Stimulated activated naive CD4-positive, alpha-beta T cell treated with Interleukin-2 at 50 U/mL for 16 hours (primary cell): ENCODE data around the gene TRAF3IP1.
"Not testable (repeated sequence)": the region's sequence is repeated elsewhere in the genome, so short reads cannot be mapped to it uniquely, and the experiment has no call there.

Source experiments
- DNase-seq: peaks from one replicate; lab custom pipeline; 2025; lab: John Stamatoyannopoulos, UW

The TRAF3IP1 gene

GRCh38 chr2:238380785-238381184 lies 60.5 kb downstream of the TRAF3IP1 start:
- DNase-seq = no peak

DNA sequence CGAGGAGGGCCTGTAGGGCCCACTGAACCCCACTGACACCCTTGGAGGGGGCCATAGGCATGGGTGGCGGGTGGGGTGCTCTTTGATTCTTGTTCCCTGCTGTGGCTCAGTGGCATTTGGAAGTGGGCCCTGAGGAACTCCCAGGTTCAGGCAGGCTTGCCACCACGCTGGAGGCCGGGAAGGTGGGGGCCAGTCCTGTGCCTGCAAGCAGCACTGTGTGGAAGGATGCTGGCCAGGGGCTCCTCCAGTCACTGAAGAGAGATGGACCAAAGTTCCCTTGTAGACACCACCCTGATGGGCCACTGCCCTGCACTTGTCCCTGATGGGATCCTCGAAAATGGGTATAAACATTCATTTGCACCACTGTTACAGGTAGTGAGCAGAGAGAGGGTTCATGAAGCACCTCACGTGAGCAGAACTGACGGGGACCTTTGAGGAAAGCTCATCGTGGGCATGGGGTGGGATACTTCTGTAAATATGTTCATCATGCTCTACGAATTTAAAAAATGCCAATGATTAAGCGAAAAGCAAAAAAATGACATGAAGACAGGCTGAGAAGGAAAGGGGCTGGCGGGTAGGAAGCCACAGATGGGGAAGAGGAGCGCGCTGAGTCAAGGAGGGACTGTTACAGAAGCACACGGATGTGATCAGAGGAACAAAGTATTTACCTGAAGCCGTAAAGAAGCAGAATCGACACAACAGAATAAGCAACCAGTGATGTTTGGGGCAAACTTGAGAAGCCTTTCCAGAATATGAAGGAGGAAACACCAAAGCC lies 61.2 kb downstream of the TRAF3IP1 start:
- no peak for DNase-seq

DNA sequence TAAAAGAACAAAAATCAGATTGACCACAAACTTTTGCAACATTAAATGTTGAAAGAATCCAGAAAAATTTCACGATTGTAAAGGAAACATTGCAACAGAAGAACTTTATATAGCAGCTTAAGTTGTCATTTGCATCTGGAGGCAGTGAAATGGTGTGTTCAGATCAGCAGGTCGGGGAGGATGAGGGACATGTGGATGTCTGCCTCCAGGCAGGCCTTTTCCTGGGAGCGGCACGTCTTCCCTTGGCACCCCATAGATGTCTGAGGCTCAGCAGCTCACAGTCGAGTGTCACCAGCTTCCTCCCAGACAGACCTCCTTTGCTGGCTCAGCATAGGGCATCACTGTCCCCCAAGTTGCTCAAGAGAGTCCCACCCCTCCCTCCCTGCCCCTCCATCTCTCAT lies 62.1 kb downstream of the TRAF3IP1 start:
- no peak for DNase-seq

DNA sequence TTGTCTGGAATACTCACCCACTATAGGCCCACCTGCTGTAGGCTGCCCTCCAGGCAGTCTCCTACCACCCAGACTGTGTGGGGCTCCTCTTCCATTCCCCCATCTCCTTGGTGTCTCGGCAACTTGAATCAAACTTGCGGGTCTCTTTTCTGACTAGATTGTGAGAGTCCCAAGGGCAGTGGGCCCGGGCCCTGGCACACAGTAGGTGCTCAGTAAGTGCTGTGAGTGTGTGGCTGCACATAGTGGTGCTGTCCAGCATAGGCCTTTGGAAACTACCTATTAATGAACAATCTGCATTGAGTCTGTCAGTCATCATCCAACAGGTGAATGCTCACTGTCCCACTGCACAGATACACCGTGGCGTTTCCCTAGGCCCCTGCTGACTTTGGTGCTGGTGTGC lies 62.8 kb downstream of the TRAF3IP1 start:
- no peak for DNase-seq

GRCh38 chr2:238383743-238384380 lies 63.5 kb downstream of the TRAF3IP1 start:
- no peak for DNase-seq

- no peak for DNase-seq
These were observed 67.0 kb downstream of the TRAF3IP1 start for GRCh38 chr2:238387332-238387731.

GRCh38 chr2:238388794-238389193 lies 68.5 kb downstream of the TRAF3IP1 start:
- DNase-seq = no peak

DNA sequence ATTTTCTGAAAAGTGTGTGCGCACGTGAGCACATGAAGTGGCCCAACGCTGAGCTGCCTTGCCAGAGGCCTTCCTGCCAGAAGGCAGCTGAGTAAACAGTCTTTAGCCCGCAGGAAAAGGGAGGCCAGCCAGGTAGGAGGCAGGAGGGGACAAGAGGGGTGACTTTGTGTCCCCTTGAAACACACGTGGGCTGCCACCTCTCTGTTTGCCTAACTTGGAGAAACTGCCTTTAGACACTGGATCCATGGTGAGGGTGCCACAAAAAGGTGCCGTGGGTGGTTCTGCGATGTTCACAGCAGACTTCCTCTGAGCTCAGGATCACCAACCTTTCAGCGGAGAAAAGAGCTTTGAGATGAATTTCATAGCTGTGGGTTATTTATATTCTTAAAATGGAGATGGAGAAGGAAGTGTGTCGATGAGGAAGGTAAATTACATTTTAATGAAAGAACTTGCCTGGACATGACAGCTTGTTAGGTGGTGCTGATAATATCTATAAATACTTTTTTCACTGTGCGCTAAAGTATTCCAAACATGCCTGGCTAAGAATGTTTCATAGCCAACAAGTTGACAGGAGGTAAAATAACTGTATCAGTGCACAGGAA lies 69.8 kb downstream of the TRAF3IP1 start:
- DNase-seq = no peak

DNA sequence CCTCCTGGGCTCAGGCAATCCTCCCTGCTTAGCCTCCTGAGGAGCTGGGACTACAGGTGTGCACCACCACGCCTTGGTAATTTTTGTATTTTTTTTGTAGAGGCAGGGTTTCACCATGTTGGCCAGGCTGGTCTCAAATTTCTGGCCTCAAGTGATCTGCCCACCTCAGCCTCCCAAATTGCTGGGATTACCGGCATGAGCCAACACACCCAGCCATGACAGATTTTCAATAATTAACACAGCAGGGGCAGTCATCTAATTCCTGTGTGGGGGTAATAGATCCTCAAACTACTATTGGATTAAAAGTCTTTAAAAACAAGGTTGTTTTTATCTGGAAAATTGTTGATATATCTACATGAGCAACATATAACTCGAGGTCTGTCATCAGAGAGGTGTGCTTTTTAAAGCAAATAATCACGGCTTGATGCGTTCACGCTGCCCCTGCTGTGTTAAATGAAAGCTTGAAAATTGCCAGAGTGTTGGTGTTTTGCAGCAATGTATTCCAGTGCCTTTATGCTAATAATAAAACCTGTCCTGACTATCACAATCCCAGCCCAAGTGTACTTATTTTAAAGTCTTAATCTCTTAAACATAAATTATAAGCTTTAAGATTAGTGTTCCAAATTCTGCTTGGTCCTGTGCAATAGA lies 70.8 kb downstream of the TRAF3IP1 start:
- no peak for DNase-seq

DNA sequence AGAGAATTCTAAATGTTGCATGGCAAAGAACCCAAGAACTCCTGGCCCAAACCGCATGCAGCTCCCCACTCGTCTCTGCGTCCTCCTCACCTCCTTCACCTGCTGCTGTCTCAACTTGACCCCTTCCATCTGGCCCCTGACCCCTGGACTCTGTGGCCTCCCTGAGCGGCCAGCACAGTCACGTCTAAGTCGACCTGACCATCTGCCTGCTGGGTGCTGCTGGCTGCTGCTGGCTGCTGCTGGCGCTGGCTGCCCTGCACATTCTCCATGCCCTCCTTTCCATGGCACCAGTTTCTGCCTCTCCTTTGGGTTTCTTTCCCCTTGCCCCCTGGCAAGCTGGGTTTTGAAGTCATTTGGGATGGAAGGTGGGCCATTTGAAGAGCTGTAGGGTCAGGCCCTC lies 76.3 kb downstream of the TRAF3IP1 start:
- no peak for DNase-seq

DNA sequence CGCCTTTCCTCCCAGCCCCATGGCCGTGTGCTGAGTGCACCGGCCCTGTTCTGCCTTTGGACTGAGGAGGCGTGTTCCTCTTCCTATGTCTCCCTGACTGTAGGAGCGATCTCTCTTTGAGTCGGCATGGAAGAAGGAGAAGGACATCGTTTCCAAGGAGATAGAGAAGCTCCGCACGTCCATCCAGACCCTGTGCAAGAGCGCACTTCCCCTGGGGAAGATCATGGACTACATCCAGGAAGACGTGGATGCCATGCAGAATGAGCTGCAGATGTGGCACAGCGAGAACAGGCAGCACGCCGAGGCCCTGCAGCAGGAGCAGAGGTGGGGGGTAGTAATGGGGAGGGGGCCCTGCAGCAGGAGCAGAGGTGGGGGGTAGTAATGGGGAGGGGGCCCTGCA lies 77.0 kb downstream of the TRAF3IP1 start:
- no peak for DNase-seq

- no peak for DNase-seq
These were observed 78.3 kb downstream of the TRAF3IP1 start for GRCh38 chr2:238398577-238398976.

DNA sequence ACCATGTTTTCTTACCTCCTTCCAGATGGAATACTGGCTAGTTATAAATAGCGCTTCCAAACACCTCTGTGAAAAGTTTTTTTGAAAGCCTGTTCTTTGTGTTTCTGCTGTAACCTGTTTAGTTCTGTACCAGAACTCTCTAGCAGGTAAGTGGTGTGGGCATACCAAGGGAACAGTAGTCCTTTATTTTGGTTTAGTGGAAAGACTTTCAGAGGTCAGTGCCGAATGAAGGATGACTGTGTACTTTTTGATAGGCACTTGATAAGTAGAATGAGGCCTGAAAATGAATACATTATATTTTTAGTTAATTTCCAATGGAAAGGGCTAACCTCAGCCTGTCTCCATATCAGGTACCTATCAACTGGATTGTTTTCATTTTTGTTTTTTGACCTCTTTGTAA lies 78.8 kb downstream of the TRAF3IP1 start:
- DNase-seq = no peak

DNA sequence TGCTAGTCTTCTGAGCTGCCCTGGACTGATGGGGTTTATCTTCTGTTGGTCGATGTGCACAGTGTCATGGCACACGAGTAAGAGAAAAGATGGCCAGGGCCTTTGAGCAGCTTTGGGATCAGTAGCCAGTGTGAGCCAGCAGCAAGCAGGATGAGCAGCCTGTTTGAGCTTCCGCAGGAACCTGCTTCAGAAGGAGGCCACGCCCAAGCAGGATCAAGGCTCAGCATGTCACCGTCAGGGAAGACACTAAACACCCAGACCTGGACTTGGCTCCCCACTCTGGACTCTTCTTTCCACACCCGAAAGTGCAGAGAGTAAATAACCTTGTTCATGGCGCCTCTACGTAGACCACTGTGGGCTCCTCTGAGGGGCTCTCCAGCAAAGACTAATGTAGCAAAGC lies 81.2 kb downstream of the TRAF3IP1 start:
- DNase-seq = no peak

DNA sequence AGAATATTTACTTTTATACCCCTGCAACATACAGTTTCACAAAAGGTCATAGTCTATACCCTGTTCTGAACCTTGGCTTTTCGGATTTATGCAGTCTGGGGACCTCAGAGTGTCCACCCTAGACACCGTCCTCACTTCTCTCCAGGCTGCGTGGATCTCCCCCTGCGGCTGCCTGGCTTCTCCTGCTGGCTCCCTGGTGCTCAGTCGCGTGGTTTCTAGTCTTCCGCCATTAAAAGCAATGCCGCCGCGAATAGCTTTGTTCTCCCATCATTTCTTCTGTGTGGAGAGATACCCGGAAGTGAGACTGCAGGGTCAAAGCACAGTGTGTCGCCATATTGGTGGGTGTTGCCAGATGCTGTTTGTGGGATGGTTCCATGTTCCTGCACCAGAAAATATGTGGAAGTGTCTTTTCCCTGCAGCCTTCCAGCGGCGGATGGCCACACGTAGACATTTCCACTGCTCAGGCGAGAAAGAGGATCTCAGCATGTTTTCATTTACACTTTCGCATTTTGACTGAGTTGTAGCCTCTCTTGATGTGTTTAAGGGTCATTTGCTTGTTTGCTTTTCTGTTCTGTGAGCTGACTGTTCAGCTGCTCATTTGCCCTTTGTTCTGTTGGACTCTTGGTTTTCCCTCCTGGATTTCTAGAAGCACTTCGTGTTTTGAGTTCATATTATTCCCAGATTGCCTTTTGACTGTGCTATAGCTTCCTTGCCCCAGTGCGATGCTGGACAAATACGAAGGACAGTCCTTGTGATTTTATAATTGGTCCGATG lies 83.5 kb downstream of the TRAF3IP1 start:
- no peak for DNase-seq

- no peak for DNase-seq
These were observed 84.3 kb downstream of the TRAF3IP1 start for GRCh38 chr2:238404406-238405216.

DNA sequence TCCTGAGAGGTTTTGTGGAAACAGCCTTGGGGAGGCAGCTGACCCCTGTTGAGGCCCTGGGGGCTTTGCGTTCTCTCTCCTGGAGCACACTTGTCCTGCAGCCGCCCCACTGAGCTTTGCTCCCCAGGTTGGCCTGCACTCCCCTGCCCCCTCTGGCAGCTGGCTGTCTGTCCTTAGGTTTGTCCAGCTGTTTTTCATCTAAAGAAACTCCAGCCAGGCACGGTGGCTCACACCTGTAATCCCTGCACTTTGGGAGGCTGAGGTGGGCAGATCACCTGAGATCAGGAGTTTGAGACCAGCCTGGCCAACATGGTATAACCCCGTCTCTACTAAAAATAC lies 84.9 kb downstream of the TRAF3IP1 start:
- DNase-seq = not testable (repeated sequence)

DNA sequence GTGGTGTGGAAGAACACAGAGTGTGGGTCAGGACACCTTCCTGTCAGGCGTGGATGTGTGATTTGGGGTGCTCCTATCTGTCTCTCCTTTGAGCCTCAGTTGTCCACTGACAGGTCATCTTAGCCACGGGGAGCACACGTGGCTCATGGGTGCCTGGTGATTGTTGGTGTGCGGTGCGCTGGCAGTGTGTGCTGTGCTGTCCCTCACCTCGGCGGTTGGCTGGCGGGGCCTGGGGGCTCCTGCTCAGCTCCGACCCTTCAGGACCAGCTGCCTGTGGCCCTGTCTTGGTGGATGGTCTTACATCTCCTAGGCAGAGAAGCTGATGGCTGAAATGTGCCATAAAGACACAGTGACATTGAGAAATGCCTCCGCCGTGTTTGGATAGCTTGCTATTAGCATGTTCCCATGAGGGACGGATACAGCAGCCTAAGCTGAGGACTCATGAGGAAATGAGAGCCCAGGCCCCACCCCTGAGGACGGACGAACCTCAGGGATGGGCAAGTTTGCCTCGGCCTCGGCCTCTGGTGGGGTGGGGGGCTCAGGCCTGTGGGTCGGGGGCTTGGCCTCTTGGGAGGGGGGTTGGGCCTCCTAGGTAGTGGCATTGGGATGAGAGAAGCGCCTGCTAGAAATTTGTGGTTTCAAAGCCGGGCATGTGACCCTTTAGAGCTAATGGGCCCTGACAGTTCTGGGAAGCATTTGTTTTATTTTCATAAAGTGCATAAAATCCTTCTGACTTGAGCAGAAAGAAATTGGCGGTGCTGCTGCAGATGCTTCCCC lies 86.1 kb downstream of the TRAF3IP1 start:
- no peak for DNase-seq

GRCh38 chr2:238406998-238407285 lies 86.6 kb downstream of the TRAF3IP1 start:
- no peak for DNase-seq

GRCh38 chr2:238407566-238407965 lies 87.2 kb downstream of the TRAF3IP1 start:
- DNase-seq = no peak
